ENCODE results near the gene CLEC1B. TPM values are rescaled to one million over a fixed set of nuclear protein-coding genes. Genes with fewer than 3 reads are reported as not detected.

CLEC1B gene
- total and polyA plus RNA-seq, 10 of the 15 experiments (the other 5 are each of a cell fraction or from before 2014, with no cell fraction given) = not detected

DNA sequence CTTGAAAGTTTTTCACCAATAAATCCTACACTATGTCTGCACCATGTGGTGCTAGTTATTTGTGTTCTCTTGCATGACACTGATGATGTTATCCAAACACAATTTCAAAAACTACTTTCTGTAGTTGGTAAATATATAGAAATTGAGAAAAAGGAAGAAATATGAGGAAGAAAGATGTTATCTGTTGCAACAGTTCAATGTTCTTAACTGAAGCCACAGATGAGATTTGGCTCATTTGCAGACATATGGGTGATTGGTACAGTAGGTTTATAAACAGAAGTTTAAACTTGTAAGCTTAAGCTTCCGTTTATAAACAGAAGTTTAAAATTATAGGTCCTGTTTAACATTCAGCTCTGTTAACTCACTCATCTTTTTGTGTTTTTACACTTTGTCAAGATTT lies 27.7 kb downstream of the CLEC1B start, which contains the start of gene CLEC12A:
Gene CLEC12A, plus strand, starts transcription at position 229 of the 400 bp plus-strand sequence. CDS start 188 bp downstream, outside the sequence.
- no peaks in the 10 kb centered on the region for H3K79me2 ChIP-seq (ENCODE audit: control insufficient read depth, insufficient read depth, low read length)
- no peaks in the 10 kb centered on the region for H3K36me3 ChIP-seq (ENCODE audit: control insufficient read depth in 2 of 2, insufficient read depth in 2 of 2, low read length in 1 of 2)
- H3K27me3 ChIP-seq (replicated peaks in 1 of 2; ENCODE audit: control insufficient read depth in 2 of 2, insufficient read depth in 2 of 2, low read length in 1 of 2) = no peaks in the 10 kb centered on the region
- peaks cover 7% of the 10 kb centered on the region; the same call in 1 of the 3 replicates for H3K9me3 ChIP-seq (replicated peaks; ENCODE audit: control insufficient read depth, insufficient read depth, low read length)
- FAIRE-seq (no peak), ATAC-seq (no peak), DNase-seq (ENCODE audit: low read depth, low spot score) (no peak)
- BruUV-seq (replicated peaks) = no TSS peak
- ChIA-PET RAD21 (ENCODE audit: unreplicated experiment) (no interaction called here), SMC1A (ENCODE audit: uncharacterized antibody, unreplicated experiment) (interaction anchor here (1.3 kb wide), 1 partner anchor 14 kb away, joined by 3 read pairs; no protein-coding TSS in a partner anchor), CTCF (no interaction called here), POLR2A (no interaction called here)
- H3K4me1 ChIP-seq (ENCODE audit: control insufficient read depth, insufficient read depth, low read length) = no peaks in the 10 kb centered on the region
- H3K4me3 ChIP-seq = no peak within 1 kb of the TSS
- intact Hi-C loops (cut with micrococcal nuclease; ENCODE audit: unreplicated experiment) (no loop called here), in situ Hi-C loops (cut with MboI) (no loop called here)
- no peak within 1 kb of the TSS for H3K27ac ChIP-seq (ENCODE audit: control insufficient read depth, insufficient read depth)
- H2AFZ ChIP-seq (ENCODE audit: control insufficient read depth, low read depth, low read length) = no peak within 1 kb of the TSS
- H3K9ac ChIP-seq (ENCODE audit: control insufficient read depth, insufficient read depth, low read length) = no peak within 1 kb of the TSS
- WGBS (ENCODE audit: insufficient coverage, insufficient replicate concordance, low lambda C conversion rate, missing lambda C conversion rate) = 0% methylated on average over 1 of the region's 1 CpG
- H4K20me1 ChIP-seq (ENCODE audit: control insufficient read depth, insufficient read depth) = no peaks in the 10 kb centered on the region
- TF ChIP-seq CREB1 (IDR thresholded peaks at IDR 0.05; ENCODE audit: low read depth) = no peak
- no peak for TF ChIP-seq EZH2 (IDR thresholded peaks at IDR 0.05; ENCODE audit: borderline replicate concordance, control insufficient read depth, low read depth, low read length)
- TF ChIP-seq, protein P1, sequence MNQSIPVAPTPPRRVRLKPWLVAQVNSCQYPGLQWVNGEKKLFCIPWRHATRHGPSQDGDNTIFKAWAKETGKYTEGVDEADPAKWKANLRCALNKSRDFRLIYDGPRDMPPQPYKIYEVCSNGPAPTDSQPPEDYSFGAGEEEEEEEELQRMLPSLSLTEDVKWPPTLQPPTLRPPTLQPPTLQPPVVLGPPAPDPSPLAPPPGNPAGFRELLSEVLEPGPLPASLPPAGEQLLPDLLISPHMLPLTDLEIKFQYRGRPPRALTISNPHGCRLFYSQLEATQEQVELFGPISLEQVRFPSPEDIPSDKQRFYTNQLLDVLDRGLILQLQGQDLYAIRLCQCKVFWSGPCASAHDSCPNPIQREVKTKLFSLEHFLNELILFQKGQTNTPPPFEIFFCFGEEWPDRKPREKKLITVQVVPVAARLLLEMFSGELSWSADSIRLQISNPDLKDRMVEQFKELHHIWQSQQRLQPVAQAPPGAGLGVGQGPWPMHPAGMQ (IDR thresholded peaks at IDR 0.05; ENCODE audit: borderline replicate concordance) = no peak
- TF ChIP-seq, protein P2, sequence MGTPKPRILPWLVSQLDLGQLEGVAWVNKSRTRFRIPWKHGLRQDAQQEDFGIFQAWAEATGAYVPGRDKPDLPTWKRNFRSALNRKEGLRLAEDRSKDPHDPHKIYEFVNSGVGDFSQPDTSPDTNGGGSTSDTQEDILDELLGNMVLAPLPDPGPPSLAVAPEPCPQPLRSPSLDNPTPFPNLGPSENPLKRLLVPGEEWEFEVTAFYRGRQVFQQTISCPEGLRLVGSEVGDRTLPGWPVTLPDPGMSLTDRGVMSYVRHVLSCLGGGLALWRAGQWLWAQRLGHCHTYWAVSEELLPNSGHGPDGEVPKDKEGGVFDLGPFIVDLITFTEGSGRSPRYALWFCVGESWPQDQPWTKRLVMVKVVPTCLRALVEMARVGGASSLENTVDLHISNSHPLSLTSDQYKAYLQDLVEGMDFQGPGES (IDR thresholded peaks at IDR 0.05) = no peak
- TF ChIP-seq IKZF1 (conservative IDR thresholded peaks at IDR 0.05) = no peak
- no peak for TF ChIP-seq ASH2L (IDR thresholded peaks at IDR 0.05; ENCODE audit: borderline replicate concordance, low read depth)
- TF ChIP-seq FOS (IDR thresholded peaks at IDR 0.05; ENCODE audit: borderline replicate concordance, extremely low read depth, insufficient read length) = no peak
- no peak for TF ChIP-seq HDAC2 (IDR thresholded peaks at IDR 0.05)
- no peak for TF ChIP-seq NFYB (IDR thresholded peaks at IDR 0.05; ENCODE audit: insufficient read depth, low read depth, low read length)
- TF ChIP-seq KAT2A (conservative IDR thresholded peaks at IDR 0.05; ENCODE audit: control insufficient read depth, low read depth, low read length) = no peak
- TF ChIP-seq, protein P3, sequence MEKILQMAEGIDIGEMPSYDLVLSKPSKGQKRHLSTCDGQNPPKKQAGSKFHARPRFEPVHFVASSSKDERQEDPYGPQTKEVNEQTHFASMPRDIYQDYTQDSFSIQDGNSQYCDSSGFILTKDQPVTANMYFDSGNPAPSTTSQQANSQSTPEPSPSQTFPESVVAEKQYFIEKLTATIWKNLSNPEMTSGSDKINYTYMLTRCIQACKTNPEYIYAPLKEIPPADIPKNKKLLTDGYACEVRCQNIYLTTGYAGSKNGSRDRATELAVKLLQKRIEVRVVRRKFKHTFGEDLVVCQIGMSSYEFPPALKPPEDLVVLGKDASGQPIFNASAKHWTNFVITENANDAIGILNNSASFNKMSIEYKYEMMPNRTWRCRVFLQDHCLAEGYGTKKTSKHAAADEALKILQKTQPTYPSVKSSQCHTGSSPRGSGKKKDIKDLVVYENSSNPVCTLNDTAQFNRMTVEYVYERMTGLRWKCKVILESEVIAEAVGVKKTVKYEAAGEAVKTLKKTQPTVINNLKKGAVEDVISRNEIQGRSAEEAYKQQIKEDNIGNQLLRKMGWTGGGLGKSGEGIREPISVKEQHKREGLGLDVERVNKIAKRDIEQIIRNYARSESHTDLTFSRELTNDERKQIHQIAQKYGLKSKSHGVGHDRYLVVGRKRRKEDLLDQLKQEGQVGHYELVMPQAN (conservative IDR thresholded peaks at IDR 0.05) = no peak
- TF ChIP-seq NFYA (IDR thresholded peaks at IDR 0.05; ENCODE audit: borderline replicate concordance, low read depth, low read length) = no peak
- no peak within 1 kb of the TSS for H3K4me2 ChIP-seq (ENCODE audit: control insufficient read depth, insufficient read depth)
